Activated T-helper 17 cell treated with anti-CD3 and anti-CD28 coated beads, Interleukin-2, amount 50 U/mL, for 72 hours (primary cell): ENCODE data around the gene EEPD1. TPM values are rescaled to one million over a fixed set of nuclear protein-coding genes. Genes with fewer than 3 reads are reported as not detected.

Source experiments
- ATAC-seq: fragments of 150-1000 bp; cut with Tn5 transposase; replicated peaks from 2 replicates; pipeline ENCODE4 v1.10.0; 2021; ENCODE audit warnings: mild to moderate bottlenecking, moderate library complexity
- H3K27ac Mint-ChIP-seq: one replicate; pipeline ENCODE4 v1.8.0; 2022; ENCODE audit warnings: mixed read lengths
- H3K27me3 Mint-ChIP-seq: one replicate; pipeline ENCODE4 v1.8.0; 2022; ENCODE audit warnings: mixed read lengths
- H3K36me3 Mint-ChIP-seq: one replicate; pipeline ENCODE4 v1.8.0; 2022; ENCODE audit warnings: low read depth, mild to moderate bottlenecking, mixed read lengths
- H3K4me1 Mint-ChIP-seq: one replicate; pipeline ENCODE4 v1.8.0; 2022; ENCODE audit warnings: mixed read lengths
- H3K4me3 Mint-ChIP-seq: one replicate; pipeline ENCODE4 v1.8.0; 2022; ENCODE audit warnings: mild to moderate bottlenecking, mixed read lengths
- H3K9me3 Mint-ChIP-seq: one replicate; pipeline ENCODE4 v1.8.0; 2022; ENCODE audit warnings: mixed read lengths
- total RNA-seq, 2 donors: library from RNA; stranded (reverse); gene quantifications; one replicate each; pipeline ENCODE4 v1.2.3, GENCODE V29; 2022

The EEPD1 gene
- total RNA-seq, 2 donors from 2014 or later, result 0.95 to 5.1 TPM

DNA sequence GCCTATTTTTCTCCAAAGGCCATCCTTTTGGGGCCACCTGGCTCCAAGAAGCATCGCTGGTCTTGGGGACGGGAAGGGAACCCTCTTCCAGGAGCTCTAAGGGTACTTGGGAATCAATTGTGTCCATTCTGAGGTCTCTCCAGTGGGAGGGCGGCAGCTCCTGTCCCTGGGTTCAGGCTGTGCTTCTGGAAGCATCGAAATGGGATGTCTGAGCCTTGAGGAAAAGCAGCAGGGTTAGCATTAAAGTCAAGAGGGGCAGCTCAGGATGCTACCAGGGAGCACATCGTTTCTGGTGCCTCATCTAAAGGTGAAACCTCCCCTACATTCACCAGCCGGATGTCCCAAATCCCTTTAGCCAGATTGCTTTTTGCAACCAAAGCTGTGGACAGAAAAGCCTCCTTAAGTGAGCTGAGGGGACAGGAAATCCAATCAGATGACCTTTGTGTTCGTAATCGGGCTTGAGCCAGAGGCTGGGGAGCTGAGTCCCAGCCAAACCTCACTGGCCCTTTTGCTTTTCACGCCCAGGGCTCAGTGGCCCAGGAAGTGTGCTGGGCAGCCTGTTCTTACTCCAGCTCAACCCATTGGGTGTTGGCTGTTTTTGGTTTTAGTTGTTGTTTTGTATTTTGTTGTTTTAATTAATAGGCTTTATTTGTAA, 147.8 kb downstream of the EEPD1 start:
- Mint-ChIP-seq H3K27me3 (no peaks in the 10 kb centered on the region), H3K27ac (no peak overlapping the region), H3K9me3 (no peaks in the 10 kb centered on the region), H3K4me1 (no peaks in the 10 kb centered on the region), H3K36me3 (peaks cover 24% of the 10 kb centered on the region), H3K4me3 (no peak overlapping the region)
- no peak for ATAC-seq

DNA sequence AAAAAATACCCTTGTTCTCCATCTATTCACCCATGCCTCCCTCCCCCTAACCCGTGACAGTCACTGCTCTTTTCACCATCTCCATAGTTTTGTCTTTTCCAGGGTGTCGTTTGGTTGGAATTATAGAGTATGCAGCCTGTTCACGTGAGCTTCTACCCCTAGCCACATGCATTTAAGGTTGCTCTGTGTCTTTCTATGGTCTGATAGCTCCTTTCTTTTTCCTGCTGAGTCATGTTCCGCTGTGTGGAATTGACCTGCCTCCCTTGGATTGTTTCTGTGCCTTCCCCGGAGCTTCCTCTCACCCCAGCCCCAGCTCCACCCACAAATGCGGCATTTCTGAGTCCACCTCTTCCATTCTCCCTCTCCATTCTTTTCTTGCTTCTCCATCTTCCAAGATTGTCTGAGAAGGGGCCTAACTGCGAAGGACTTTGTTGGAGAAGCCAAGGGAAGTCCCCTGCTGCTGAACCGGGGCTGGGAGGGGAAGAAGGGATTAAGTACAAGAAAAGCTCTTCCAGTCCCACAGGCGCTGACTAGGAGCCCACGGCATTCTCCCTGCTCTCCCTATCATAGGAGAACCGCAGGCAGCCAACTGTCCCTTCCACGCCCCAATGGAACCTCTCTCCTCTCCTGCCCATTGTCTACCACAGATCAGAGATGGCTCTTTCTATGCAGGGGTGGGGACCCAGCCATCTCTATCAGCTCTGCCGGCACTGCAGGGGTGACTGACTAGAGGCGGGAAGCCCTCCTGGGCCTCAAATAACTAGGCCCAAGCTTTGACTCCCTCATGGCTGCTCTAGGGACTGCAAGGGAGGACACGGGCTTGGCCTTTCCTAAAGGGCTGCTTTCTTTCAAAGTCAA, 149.1 kb downstream of the EEPD1 start:
- no peak for ATAC-seq
- Mint-ChIP-seq H3K36me3 (peaks cover 20% of the 10 kb centered on the region), H3K27ac (no peak overlapping the region), H3K4me3 (no peak overlapping the region), H3K9me3 (no peaks in the 10 kb centered on the region), H3K4me1 (no peaks in the 10 kb centered on the region), H3K27me3 (no peaks in the 10 kb centered on the region)

DNA sequence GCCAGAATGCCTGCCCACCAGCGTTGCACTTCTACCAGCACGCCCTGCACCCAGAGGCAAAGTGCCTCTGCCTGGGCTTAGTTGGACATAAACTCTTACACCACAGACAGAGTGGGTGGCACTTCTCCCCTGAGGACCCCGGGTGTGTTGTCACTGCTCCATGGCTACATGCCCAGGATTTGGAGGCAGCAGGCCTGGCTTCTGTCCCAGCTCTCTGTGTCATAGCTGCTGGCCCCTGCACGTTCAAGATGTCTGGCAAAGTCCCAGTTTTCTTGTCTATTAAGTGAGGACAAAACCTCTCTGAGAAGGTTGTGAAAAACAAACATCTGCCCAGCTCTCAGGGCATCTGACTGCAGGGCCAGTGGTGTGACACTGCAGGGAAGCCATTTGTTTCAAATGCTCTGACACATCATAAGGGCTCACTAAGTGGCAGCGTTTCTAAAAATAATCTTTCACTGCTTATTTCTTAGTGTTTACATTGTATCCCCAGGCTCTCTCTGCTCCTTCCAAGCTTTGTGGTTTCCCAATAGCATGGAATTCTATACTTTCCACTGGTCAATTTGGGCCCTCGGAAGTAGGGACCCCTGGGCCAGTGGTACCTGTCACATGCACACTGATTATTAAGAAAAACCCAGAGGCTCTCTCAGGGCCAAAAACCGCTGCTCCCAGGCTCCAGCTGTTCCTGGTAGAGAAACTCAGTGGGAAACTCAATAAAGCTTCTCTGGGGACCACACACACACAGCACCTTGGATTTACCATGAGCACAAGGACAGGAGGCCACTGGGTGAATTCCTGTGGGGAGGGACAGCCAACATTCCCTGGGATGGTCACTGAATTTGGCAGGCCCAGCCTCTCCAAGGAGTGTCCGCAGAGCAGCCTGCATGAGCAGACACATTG, 150.4 kb downstream of the EEPD1 start:
- no peak for ATAC-seq
- Mint-ChIP-seq H3K9me3 (no peaks in the 10 kb centered on the region), H3K4me3 (no peak overlapping the region), H3K27ac (no peak overlapping the region), H3K4me1 (no peaks in the 10 kb centered on the region), H3K27me3 (no peaks in the 10 kb centered on the region), H3K36me3 (peaks cover 7% of the 10 kb centered on the region)

DNA sequence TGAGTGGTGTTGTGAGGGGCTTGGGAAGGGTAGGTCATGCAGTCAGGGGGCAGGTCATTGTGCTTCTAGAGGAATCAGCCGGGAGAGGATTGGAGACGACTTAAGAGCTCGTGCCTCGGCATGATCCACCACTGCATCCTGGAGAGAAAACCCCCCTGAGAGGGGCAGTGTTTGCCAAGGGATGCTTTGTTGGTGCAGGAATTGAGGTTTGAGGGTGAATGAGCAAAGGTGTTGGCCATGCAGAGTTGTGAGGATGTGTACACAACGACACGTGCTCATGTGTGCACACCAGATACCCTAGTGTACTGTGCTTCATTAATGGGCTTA, 151.0 kb downstream of the EEPD1 start:
- Mint-ChIP-seq H3K27me3 (no peaks in the 10 kb centered on the region), H3K4me1 (no peaks in the 10 kb centered on the region), H3K36me3 (peaks cover 2% of the 10 kb centered on the region), H3K9me3 (no peaks in the 10 kb centered on the region), H3K4me3 (no peak overlapping the region), H3K27ac (no peak overlapping the region)
- no peak for ATAC-seq

DNA sequence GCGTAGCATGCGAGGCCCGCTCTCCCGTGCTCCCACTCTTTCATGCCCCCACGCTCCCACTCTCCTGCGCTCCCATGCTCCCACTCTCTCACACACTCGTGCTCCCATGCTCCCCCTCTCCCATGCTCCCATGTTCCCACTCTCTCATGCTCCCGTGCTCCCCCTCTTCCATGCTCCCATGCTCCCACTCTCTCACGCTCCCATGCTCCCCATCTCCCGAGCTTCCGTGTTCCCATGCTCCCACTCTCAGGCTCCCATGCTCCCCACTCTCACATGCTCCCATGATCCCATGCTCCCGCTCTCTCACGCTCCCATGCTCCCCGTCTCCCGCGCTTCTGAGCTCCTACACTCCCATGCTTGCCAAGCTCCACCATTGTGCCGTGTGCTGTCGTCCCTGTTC, 152.2 kb downstream of the EEPD1 start:
- H3K9me3 Mint-ChIP-seq, result no peaks in the 10 kb centered on the region
- no peaks in the 10 kb centered on the region for H3K4me1 Mint-ChIP-seq
- no peaks in the 10 kb centered on the region for H3K27me3 Mint-ChIP-seq
- no peak for ATAC-seq
- H3K36me3 Mint-ChIP-seq, result no peaks in the 10 kb centered on the region
- no peak overlapping the region for H3K4me3 Mint-ChIP-seq
- H3K27ac Mint-ChIP-seq, result no peak overlapping the region

DNA sequence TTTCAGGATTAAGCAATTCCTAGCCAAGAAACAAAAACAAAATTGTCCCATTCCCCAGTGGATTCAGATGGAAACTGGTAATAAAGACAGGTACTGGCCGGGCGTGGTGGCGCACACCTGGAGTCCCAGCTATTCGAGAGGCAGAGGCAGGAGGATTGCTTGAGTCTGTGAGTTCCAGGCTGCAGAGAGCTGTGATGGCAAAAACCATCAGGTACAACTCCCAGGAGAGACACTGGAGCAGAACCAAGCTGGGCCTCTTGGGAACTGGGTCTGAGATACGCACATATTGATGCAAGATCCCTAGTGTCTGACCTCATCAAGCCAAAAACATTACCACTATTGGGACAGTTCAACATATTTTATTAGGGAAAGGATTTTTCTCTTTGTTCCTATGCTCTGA, 152.6 kb downstream of the EEPD1 start:
- H3K27me3 Mint-ChIP-seq, result no peaks in the 10 kb centered on the region
- no peaks in the 10 kb centered on the region for H3K36me3 Mint-ChIP-seq
- H3K27ac Mint-ChIP-seq, result no peak overlapping the region
- H3K9me3 Mint-ChIP-seq, result no peaks in the 10 kb centered on the region
- ATAC-seq, result no peak
- no peaks in the 10 kb centered on the region for H3K4me1 Mint-ChIP-seq
- no peak overlapping the region for H3K4me3 Mint-ChIP-seq

DNA sequence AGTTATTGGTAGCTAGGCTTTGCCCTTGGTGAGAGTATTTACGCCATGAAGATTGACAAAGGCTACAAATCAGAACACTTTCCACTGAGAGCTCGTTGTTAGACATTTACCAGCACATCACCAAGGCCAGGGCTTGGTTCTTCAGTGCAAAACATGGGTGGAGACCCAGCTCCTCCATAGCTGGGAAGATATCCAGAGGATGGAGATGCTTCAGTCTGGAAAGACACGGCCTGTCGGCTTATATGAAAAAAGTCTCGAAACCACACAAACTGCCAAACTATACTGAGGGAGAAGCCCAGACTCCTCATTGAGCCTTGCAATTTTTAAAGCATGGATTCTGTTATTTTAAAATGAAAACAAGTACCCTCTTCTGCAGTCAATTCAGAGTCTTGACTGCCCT, 153.2 kb downstream of the EEPD1 start:
- no peaks in the 10 kb centered on the region for H3K9me3 Mint-ChIP-seq
- no peaks in the 10 kb centered on the region for H3K4me1 Mint-ChIP-seq
- no peaks in the 10 kb centered on the region for H3K27me3 Mint-ChIP-seq
- ATAC-seq, result no peak
- no peak overlapping the region for H3K27ac Mint-ChIP-seq
- no peak overlapping the region for H3K4me3 Mint-ChIP-seq
- H3K36me3 Mint-ChIP-seq, result no peaks in the 10 kb centered on the region

DNA sequence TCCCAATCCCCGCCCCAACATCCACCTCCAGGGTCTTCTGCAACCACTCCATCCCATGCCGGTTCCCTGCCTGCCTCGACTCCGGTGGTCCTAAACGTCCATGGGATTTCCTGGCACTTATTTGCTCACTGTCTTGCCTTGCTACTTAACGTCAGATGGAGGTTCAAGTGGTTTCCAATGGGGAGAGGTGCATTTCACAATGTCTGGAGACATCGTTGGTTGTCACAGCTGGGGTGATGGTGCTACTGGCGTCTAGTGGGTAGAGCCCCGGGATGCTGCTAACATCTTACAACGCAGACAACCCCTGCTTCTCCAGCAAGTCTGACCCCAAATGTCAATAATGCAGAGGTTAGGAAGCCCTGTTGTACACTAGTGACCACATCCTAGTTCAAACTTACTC, 153.7 kb downstream of the EEPD1 start:
- Mint-ChIP-seq H3K4me3 (no peak overlapping the region), H3K27ac (no peak overlapping the region), H3K27me3 (no peaks in the 10 kb centered on the region), H3K9me3 (no peaks in the 10 kb centered on the region), H3K36me3 (no peaks in the 10 kb centered on the region), H3K4me1 (no peaks in the 10 kb centered on the region)
- no peak for ATAC-seq

DNA sequence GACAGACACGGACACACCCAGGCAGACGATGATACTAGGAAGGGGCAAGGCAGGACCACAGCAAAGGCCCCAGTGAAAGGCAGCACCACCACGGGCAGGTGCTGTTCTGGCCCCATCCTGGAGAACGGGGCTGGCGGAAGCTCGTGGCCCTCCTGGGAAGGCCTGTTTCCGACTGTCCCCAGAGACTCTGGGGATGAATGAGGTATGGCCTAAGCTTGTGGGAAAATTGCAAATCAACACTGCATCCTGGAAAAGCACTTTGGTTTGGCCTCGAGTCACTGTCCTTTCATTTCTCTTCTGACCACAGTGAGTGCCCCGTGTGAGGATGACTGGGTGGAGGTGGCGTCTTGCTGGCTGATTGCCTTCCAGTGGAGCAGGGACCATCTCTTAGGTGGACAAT, 155.0 kb downstream of the EEPD1 start:
- Mint-ChIP-seq H3K9me3 (no peaks in the 10 kb centered on the region), H3K4me3 (no peak overlapping the region), H3K36me3 (no peaks in the 10 kb centered on the region), H3K27me3 (no peaks in the 10 kb centered on the region), H3K4me1 (no peaks in the 10 kb centered on the region), H3K27ac (no peak overlapping the region)
- no peak for ATAC-seq

DNA sequence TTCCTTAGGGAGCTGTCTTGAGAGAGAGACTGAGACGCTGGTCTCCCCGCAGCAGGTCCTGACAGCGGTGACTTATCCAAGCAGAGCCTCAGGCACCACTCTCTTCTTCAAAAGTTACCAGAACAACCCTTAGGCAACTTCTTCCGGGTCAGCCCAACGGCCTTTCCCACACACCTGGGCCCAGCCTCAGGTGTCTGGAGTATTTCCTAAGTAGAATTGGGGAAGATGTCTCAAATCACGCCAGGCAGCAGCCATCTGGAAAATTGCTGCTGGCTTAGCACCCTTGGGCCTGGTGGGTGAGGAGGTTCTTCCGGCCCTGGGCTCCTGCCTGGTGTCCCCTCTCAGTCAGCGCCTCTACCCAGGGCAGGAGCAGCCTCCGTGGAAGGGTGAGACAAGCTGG, 156.2 kb downstream of the EEPD1 start:
- H3K4me1 Mint-ChIP-seq, result no peaks in the 10 kb centered on the region
- H3K4me3 Mint-ChIP-seq, result no peak overlapping the region
- ATAC-seq, result no peak
- no peaks in the 10 kb centered on the region for H3K27me3 Mint-ChIP-seq
- no peaks in the 10 kb centered on the region for H3K9me3 Mint-ChIP-seq
- H3K36me3 Mint-ChIP-seq, result no peaks in the 10 kb centered on the region
- H3K27ac Mint-ChIP-seq, result no peak overlapping the region

DNA sequence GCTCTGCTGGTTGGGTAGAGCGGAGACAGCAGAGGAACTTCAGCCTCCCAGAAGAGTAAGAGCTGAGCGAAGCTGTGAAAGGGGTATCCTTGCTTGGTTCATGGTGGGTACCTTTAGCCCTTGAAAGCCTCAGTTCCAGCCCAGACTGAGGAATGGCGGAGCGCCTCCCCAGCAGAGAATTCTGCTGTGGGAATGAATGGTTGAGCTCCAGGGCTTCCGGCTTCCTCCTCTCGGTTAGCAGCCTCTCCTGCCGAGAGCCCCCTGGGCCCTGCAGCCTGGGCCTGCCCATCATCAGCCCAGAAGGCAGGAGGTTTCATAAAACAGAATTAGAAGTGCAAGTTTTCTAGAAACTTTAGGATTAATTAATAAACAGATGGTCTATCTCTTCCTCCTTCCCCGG, 156.7 kb downstream of the EEPD1 start:
- no peaks in the 10 kb centered on the region for H3K27me3 Mint-ChIP-seq
- H3K9me3 Mint-ChIP-seq, result no peaks in the 10 kb centered on the region
- no peak for ATAC-seq
- H3K4me3 Mint-ChIP-seq, result no peak overlapping the region
- no peak overlapping the region for H3K27ac Mint-ChIP-seq
- H3K36me3 Mint-ChIP-seq, result no peaks in the 10 kb centered on the region
- no peaks in the 10 kb centered on the region for H3K4me1 Mint-ChIP-seq

DNA sequence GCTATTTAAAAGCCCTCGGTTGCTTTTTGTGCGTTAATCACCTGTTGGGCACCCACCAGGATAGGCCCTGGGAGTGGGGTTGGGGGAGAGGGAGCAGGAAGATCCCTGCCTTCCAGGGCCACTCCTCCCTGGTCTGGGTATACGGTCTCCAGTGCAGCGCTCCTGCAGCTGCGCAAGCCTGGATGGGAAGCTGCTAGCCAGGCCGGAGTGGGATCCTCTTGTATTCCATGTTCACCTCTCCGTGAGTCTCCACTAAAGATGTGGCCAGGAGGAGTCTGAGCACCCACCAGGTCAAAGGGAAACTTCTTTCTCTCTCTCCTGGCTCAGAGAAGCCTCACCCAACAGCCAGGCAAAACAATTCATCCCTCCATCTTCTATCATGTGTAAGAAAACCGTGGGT, 157.8 kb downstream of the EEPD1 start:
- Mint-ChIP-seq H3K27ac (no peak overlapping the region), H3K36me3 (no peaks in the 10 kb centered on the region), H3K9me3 (no peaks in the 10 kb centered on the region), H3K27me3 (no peaks in the 10 kb centered on the region), H3K4me3 (no peak overlapping the region), H3K4me1 (no peaks in the 10 kb centered on the region)
- no peak for ATAC-seq

DNA sequence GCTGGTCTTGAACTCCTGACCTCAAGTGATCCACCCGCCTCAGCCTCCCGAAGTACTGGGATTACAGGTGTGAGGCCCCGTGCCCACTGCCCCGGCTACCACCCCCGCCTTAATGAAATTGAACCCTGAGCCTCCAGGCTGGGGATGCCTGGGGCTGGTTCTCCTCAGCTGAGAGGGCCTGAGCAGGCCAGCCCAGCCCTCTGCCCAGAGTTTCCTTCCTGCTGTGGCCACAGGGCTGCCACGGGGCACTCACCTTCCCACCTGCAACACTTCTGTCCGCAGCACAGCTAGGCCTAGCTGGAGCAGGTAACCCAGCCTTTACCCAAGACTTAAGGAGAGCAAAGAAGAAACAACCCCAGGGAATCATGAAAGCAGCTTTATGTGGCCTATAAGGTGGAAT, 158.5 kb downstream of the EEPD1 start:
- no peak for ATAC-seq
- H3K4me3 Mint-ChIP-seq, result no peak overlapping the region
- no peaks in the 10 kb centered on the region for H3K4me1 Mint-ChIP-seq
- no peaks in the 10 kb centered on the region for H3K36me3 Mint-ChIP-seq
- no peak overlapping the region for H3K27ac Mint-ChIP-seq
- H3K9me3 Mint-ChIP-seq, result no peaks in the 10 kb centered on the region
- no peaks in the 10 kb centered on the region for H3K27me3 Mint-ChIP-seq

DNA sequence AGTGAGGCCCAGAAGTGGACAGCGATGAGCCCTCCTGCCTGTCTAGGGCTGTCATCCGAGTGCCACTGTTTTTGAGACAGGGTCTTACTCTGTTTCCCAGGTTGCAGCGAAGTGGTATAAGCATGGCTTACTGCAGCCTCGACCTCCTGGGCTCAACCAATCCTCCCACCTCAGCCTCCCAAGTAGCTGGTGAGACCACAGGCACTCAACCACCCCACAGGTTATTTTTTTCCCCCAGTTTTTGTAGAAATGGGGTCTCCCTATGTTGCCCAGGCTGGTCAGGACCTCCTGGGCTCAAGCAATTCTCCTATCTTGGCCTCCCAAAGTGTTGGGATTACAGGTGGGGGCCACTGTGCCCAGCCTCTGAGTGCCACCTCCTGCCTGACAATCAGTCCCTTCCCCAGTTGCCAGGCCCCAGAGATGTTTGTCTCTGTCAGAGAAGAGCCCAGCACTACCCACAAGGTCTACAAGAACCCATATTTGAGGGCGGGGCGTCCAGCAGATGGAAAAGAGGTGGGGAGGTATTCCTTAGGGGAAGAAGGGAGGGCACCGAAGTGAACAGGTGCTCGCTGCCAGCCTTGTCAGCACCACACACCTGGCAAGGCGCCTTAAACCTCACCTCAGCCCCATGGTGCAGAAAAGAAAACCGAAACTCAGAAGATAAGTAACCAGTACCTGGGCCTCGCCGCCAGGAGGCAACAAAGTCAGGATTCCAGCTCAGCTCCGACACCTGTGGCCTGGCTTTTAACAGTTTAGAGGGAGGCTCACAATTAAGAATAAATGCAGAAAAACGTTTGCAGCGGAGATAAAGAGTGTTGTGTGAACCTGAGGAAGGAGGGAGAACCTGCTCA, 159.2 kb downstream of the EEPD1 start:
- Mint-ChIP-seq H3K27me3 (no peaks in the 10 kb centered on the region), H3K4me1 (no peaks in the 10 kb centered on the region), H3K27ac (peak overlapping the region; percentile 34), H3K4me3 (peak overlapping the region; percentile 13), H3K9me3 (no peaks in the 10 kb centered on the region), H3K36me3 (no peaks in the 10 kb centered on the region)
- ATAC-seq, result peak; percentile 80
